Medulla oblongata (tissue), 1 donor: Measurements from ENCODE around the gene UBN1.
"Not testable (repeated sequence)": the region's sequence is repeated elsewhere in the genome, so short reads cannot be mapped to it uniquely, and the experiment has no call there.

Source experiments
- DNase-seq: peaks from one replicate; pipeline ENCODE4 v3.0.0-alpha.2; 2015; ENCODE audit errors: extremely low spot score

UBN1 gene

GRCh38 chr16:4884209-4884608 is 36.9 kb downstream of the UBN1 start:
- no peak for DNase-seq

GRCh38 chr16:4884972-4885874 is 37.9 kb downstream of the UBN1 start:
- no peak for DNase-seq

GRCh38 chr16:4886151-4886550 is 38.9 kb downstream of the UBN1 start:
- no peak for DNase-seq

- DNase-seq: no peak
These were observed 41.3 kb downstream of the UBN1 start for GRCh38 chr16:4888428-4889135.

- no peak for DNase-seq
These were observed 42.7 kb downstream of the UBN1 start for GRCh38 chr16:4890026-4890425.

- no peak for DNase-seq
These were observed 43.4 kb downstream of the UBN1 start for GRCh38 chr16:4890686-4891085.

GRCh38 chr16:4891097-4891885 is 44.0 kb downstream of the UBN1 start:
- no peak for DNase-seq

GRCh38 chr16:4891886-4892216 is 44.6 kb downstream of the UBN1 start:
- no peak for DNase-seq

- no peak for DNase-seq
These were observed 45.3 kb downstream of the UBN1 start for GRCh38 chr16:4892361-4893102.

GRCh38 chr16:4893103-4893862 is 46.0 kb downstream of the UBN1 start:
- no peak for DNase-seq

GRCh38 chr16:4894276-4895150 is 47.2 kb downstream of the UBN1 start:
- no peak for DNase-seq

GRCh38 chr16:4895366-4895765 is 48.1 kb downstream of the UBN1 start:
- no peak for DNase-seq

- DNase-seq: not testable (repeated sequence)
These were observed 49.5 kb downstream of the UBN1 start for GRCh38 chr16:4896761-4897160.

GRCh38 chr16:4897328-4897727 is 50.0 kb downstream of the UBN1 start:
- DNase-seq: no peak

- no peak for DNase-seq
These were observed 51.7 kb downstream of the UBN1 start for GRCh38 chr16:4898811-4899473.

GRCh38 chr16:4899474-4899846 is 52.2 kb downstream of the UBN1 start:
- no peak for DNase-seq

- DNase-seq: no peak
These were observed 52.8 kb downstream of the UBN1 start for GRCh38 chr16:4900036-4900435.

GRCh38 chr16:4900750-4901149 is 53.5 kb downstream of the UBN1 start:
- no peak for DNase-seq

- no peak for DNase-seq
These were observed 54.8 kb downstream of the UBN1 start for GRCh38 chr16:4902038-4902437.
